CD4-positive, alpha-beta T cell treated with Interleukin-12 subunit alpha and Interleukin-12 subunit beta, for 1 hour (primary cell): Measurements from ENCODE around the gene TTLL6.
A peak's percentile ranks its signal among the peaks of the same experiment; 100 is the strongest.

Source experiments
- DNase-seq: peaks from one replicate; pipeline ENCODE4 v3.0.0-alpha.2; 2020

The TTLL6 gene

GRCh38 chr17:48735062-48735351 lies 82.0 kb downstream of the TTLL6 start:
- DNase-seq, result no peak

- DNase-seq, result no peak
Measured at GRCh38 chr17:48734333-48735061, 82.5 kb downstream of the TTLL6 start.

DNA sequence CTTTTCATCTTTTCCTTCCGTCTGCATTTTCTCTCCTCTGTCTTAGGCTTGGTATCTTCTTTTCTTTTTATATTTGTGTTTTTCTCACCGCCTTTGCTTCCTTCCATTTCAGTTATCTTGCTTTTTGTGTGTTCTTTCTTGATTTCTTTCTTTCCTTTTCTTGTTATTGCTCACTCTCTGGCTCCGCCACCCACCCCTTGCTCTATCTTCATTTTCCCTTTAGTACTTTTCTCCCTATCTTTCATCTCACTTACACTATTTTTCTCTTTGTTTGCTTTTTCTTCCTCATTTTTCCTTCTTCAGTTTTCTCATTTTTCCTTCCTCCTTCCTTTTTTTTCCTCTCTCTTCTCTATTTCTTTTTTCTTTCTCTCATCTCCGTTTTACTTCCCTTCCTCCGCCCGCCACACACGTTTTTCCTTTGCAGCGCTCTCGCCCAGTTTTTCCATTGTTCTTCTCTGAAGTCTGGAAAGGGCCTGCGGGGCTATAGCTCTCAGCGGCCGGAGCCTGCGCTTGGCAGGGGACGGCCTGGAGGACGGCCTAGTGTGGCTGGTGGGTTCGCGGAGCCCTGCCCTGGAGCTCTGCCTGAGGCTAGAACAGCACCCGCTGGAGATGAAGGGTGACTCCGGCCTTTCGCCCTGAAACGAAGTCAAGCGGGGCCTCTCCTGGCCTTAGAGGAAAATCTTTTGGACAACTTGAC lies 83.2 kb downstream of the TTLL6 start:
- DNase-seq, result no peak

DNA sequence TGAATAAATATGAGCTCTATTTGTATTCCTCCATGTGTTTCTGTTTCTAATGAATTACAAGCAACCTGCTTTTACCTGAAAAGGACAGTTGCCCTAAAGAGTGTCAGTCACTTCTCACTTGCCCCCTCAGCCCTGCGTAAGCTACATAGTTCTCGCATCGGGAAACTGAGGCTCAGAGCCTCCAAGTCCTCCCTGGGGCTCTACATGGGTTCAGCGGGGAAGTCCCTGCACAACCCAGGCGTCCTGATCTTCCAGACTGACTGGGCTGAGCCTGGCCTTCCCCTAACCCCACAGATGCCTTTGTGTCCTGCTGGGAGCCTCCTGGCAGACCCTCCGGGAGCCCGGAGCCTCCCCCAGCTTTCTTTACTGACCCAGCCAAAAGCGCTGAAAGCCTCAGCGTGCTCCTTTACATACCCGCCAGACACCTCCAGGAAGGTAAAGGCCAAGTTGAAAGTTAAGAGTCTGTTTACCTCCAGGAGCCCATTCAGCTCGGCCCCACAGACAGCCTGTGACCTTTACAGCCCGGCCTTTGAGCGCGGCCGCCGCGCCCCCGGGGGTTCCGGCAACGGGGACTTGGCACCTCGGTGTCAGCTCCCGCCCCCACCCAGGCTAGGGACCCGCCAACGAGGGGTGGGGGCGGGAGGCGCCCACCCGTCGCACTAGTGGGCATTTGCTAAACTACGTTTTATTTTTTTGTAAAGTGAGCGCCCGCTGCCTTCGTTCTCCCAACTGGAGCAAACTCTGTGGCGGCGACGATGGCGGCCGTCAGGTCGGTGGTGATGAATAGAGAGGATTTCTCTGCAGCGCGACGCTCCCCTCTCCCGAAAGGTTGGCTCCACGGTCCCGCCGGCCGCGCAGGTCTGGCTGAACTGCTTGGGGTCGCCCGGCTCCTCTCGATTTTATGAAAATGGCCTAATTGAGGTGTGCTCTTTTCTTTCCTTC lies 84.1 kb downstream of the TTLL6 start:
- DNase-seq, result no peak

GRCh38 chr17:48731355-48731754 lies 85.7 kb downstream of the TTLL6 start:
- DNase-seq, result no peak

GRCh38 chr17:48730240-48730550 lies 86.8 kb downstream of the TTLL6 start:
- no peak for DNase-seq

DNA sequence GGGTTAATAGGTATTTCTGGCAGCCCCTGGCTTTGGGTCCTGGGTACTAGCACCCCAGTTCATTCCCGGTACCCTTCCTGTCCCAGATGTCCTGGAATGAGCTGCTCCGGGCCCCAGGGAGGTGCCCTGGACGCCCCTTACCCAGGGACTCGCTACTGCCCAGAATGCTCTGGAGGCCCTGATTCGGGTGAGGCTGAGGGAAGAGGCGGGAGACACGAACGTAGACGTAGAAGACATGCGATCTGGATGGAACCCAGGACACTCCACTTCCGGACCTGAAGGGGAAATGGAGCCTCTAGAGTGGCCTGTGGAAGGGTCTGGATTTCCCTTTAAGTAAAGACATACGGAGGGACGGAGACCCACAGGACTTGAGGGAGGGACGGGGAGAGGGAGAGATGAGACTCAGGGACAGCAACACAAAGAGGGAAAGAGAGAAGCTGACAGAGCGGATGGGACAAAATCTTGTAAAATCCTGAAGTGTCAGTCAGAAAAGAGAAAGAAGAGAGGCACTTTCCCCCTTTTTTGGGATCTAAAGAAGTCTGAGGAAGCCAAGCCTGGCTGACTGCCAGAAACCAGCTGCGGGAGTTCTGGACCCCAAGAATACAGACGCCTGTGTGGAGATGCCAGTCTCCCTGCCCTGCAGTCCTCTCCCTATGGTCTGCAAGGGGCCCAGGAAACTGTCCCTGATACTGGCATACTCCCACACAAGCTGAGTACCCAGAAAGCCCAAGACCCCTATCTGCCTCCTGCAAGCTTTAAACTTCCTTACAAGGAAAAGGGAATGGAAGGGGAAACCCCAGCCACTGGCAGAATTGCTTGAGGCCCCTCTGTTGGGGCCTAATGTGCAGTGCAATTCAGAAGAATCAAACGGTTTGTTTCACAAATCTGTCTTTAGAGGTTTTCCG lies 87.4 kb downstream of the TTLL6 start:
- DNase-seq, result no peak

- peak; percentile 39 for DNase-seq
Measured at GRCh38 chr17:48728232-48729231, 88.5 kb downstream of the TTLL6 start, which contains the start of gene HOXB13. Gene HOXB13 (minus strand): TSS chr17:48728750. CDS start chr17:48728593, 157 bp downstream.

- DNase-seq, result no peak
Measured at GRCh38 chr17:48727415-48728175, 89.4 kb downstream of the TTLL6 start.

GRCh38 chr17:48726916-48727286 lies 90.1 kb downstream of the TTLL6 start:
- no peak for DNase-seq

GRCh38 chr17:48726114-48726915 lies 90.7 kb downstream of the TTLL6 start:
- no peak for DNase-seq

DNA sequence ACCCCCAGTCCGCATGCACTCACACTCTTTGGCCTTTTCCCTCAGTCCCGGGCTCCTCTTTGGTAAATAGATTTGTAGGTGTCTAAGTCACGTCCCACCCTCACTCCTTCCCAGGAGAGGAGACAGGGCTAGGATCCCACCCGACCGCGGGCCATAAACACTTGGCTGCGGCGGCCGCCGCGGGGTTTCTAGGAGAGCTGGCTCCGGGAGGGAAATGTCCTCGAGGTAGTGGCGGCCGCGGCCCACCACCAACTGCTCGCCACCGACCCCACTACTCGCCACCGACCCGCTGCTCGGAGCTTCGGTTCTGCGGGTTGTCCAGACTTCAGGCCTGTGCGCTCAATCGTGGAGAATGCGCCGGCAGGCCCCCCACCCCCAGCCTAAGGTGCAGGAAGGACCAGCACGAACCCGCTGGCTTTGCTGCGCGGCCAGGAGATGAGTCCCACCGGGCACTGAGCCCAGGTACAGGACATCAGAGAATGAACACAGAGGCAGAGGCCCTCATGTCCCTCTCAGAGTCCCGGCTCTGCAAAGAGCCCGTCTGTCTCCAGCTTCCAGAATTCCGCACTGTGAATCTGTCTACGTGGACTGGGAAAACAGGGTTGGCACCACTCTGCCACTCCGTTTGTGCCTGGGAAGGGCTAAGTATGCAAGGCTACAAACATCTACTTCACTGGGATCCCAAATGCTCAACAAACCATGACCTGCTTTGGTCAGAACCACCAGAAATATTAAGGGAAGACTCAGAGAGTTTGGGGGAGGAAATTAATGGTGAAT lies 91.6 kb downstream of the TTLL6 start:
- DNase-seq, result no peak

- DNase-seq, result no peak
Measured at GRCh38 chr17:48725004-48725287, 92.1 kb downstream of the TTLL6 start.

GRCh38 chr17:48724251-48725003 lies 92.6 kb downstream of the TTLL6 start:
- DNase-seq, result peak; percentile 73

DNA sequence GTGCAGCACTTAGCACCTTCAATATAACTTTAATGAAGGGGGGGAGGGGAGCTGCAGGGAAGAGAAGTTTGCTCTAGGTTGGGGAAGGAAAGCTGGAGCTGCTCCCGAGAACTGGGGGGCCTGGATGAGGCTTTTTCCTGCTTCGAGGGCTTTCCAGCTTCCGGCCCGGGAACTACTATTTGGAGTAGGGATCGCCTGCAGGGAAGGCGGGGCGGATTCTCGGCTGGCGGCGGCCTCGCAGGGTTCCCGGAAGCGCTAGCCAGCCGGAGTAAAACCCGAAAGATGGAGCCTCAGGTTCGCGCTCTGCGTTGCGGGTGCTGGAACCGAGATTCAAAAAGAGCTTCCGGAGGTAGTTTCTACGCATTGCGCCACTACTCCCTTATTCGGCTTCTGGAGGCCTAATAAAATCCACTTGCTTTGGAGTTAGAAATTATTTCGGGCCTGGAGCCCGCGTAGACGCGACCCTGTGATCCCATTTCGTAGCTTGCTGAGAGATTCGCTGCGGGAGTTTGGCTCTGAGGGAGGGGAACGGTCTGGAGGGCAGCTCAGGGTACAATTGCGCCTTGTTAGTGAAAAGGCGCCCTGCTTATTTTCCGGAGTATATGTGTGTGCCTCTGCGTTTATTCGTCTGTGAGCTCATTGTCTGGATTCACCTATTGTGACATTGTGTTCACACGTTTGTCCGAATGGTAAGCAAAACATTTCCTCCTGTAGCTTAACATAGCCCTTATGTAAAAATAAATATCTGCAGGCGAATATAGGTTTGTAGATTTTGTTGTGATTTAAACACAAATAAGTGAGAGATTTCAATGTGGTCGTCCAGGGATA lies 93.4 kb downstream of the TTLL6 start:
- no peak for DNase-seq

DNA sequence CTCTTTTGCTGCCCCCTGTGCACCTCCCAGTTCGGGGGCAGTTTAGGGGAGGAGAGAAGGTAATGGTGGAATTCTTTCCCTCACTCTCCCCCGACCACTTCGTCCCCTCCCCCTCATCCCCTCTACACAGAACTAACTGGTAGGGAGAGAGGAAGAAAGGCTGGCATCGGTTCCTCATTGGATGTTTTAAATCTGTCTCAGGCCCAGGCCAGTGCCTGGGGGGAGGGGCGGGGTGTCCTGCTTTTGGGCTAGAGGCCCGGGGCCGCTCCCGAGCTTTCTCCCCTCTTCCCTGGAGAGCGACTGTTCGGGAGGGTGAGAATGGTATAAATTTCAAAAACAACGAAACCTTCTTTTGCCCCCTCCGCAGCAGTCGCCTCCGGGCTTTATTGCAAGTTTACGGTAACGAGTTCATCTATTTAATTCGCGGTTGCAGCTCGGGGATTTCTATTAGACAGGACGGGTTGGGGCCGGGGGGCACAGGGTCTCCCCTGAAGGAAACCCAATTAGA lies 94.1 kb downstream of the TTLL6 start, which contains the start of gene PRAC2:
PRAC2 (plus strand) TSS at position 271 of the 508 bp plus-strand sequence. CDS start 1,226 bp downstream, outside the sequence.
- DNase-seq, result no peak
